H9 (cell line): Measurements from ENCODE around the gene PLS3. TPM values are rescaled to one million over a fixed set of nuclear protein-coding genes. Genes with fewer than 3 reads are reported as not detected.

Experiments used
- DNase-seq: peaks from one replicate; pipeline ENCODE4 v3.0.0-alpha.2; 2017
- H2AFZ ChIP-seq: one replicate; pipeline ENCODE4 v1.6.1; 2013; ENCODE audit warnings: mild to moderate bottlenecking, low read length, control low read depth, moderate library complexity
- H2AK5ac ChIP-seq: 2 replicates; pipeline ENCODE4 v1.6.1; 2013; ENCODE audit warnings: low read length, control low read depth, mixed read lengths; ENCODE audit not compliant: insufficient read length
- H2BK120ac ChIP-seq: one replicate; pipeline ENCODE4 v1.6.1; 2013; ENCODE audit warnings: low read depth, mild to moderate bottlenecking, low read length, control low read depth, inconsistent platforms; ENCODE audit not compliant: poor library complexity, severe bottlenecking
- H2BK12ac ChIP-seq: 2 replicates; pipeline ENCODE4 v1.6.1; 2013; ENCODE audit warnings: low read length, control low read depth, mixed read lengths, low read depth; ENCODE audit not compliant: insufficient read length
- H2BK15ac ChIP-seq: 2 replicates; pipeline ENCODE4 v1.6.1; 2013; ENCODE audit warnings: low read depth, low read length, control low read depth
- H2BK20ac ChIP-seq: one replicate; pipeline ENCODE4 v1.6.1; 2013; ENCODE audit warnings: low read depth, mild to moderate bottlenecking, low read length, control low read depth, inconsistent platforms; ENCODE audit not compliant: poor library complexity, severe bottlenecking
- H2BK5ac ChIP-seq: 2 replicates; pipeline ENCODE4 v1.6.1; 2013; ENCODE audit warnings: low read length, control low read depth, mixed read lengths; ENCODE audit not compliant: insufficient read length
- H3K14ac ChIP-seq: 2 replicates; pipeline ENCODE4 v1.6.1; 2013; ENCODE audit warnings: low read length, control low read depth; ENCODE audit not compliant: insufficient read depth
- H3K18ac ChIP-seq: 2 replicates; pipeline ENCODE4 v1.6.1; 2013; ENCODE audit warnings: low read depth, mild to moderate bottlenecking, mixed read lengths, low read length, control low read depth; ENCODE audit not compliant: insufficient read length
- H3K23ac ChIP-seq: 2 replicates; pipeline ENCODE4 v1.6.1; 2013; ENCODE audit warnings: low read length, control low read depth, mixed read lengths, low read depth; ENCODE audit not compliant: insufficient read length
- H3K23me2 ChIP-seq: 2 replicates; pipeline ENCODE4 v1.6.1; 2013; ENCODE audit warnings: low read depth, mild to moderate bottlenecking, mixed read lengths, low read length, control low read depth; ENCODE audit not compliant: insufficient read length, poor library complexity, severe bottlenecking
- H3K27ac ChIP-seq: 2 replicates; pipeline ENCODE4 v1.5.1; 2013; ENCODE audit warnings: low read length, control low read depth, mixed read lengths, low read depth; ENCODE audit not compliant: insufficient read length
- H3K27me3 ChIP-seq: 2 replicates; pipeline ENCODE4 v1.6.1; 2013; ENCODE audit warnings: low read length, control low read depth, inconsistent platforms; ENCODE audit not compliant: insufficient read depth
- H3K4ac ChIP-seq: 2 replicates; pipeline ENCODE4 v1.6.1; 2013; ENCODE audit warnings: low read depth, mild to moderate bottlenecking, control low read depth, inconsistent platforms, low read length, moderate library complexity
- H3K4me1 ChIP-seq: 2 replicates; pipeline ENCODE4 v1.6.1; 2013; ENCODE audit warnings: low read length, control low read depth, inconsistent platforms; ENCODE audit not compliant: insufficient read depth
- H3K4me2 ChIP-seq: 2 replicates; pipeline ENCODE4 v1.6.1; 2013; ENCODE audit warnings: low read length, control low read depth, mixed read lengths; ENCODE audit not compliant: insufficient read length, insufficient read depth
- H3K56ac ChIP-seq: 2 replicates; pipeline ENCODE4 v1.6.1; 2013; ENCODE audit warnings: low read depth, mild to moderate bottlenecking, mixed read lengths, low read length, control low read depth; ENCODE audit not compliant: insufficient read length
- H3K79me1 ChIP-seq: 2 replicates; pipeline ENCODE4 v1.6.1; 2013; ENCODE audit warnings: low read depth, mild to moderate bottlenecking, moderate library complexity, low read length, control low read depth, inconsistent platforms; ENCODE audit not compliant: insufficient read depth, poor library complexity, severe bottlenecking
- H3K79me2 ChIP-seq: 2 replicates; pipeline ENCODE4 v1.6.1; 2013; ENCODE audit warnings: low read length, control low read depth, inconsistent platforms; ENCODE audit not compliant: insufficient read depth
- H3K9ac ChIP-seq: 2 replicates; pipeline ENCODE4 v1.6.1; 2013; ENCODE audit warnings: low read length, control low read depth, mixed read lengths; ENCODE audit not compliant: insufficient read length; ENCODE audit errors: extremely low read depth
- H3K9me3 ChIP-seq: one replicate; pipeline ENCODE4 v1.6.1; 2013; ENCODE audit warnings: low read depth, low read length, inconsistent platforms; ENCODE audit not compliant: control insufficient read depth
- H3T11ph ChIP-seq: one replicate; pipeline ENCODE4 v1.6.1; 2013; ENCODE audit warnings: mild to moderate bottlenecking, low read length, control low read depth, inconsistent platforms
- H4K20me1 ChIP-seq: one replicate; pipeline ENCODE4 v1.6.1; 2013; ENCODE audit not compliant: control insufficient read depth, insufficient read length, insufficient read depth
- H4K5ac ChIP-seq: 2 replicates; pipeline ENCODE4 v1.6.1; 2013; ENCODE audit warnings: low read depth, mild to moderate bottlenecking, mixed read lengths, low read length, control low read depth; ENCODE audit not compliant: insufficient read length
- H4K8ac ChIP-seq: replicated peaks from 2 replicates; pipeline ENCODE4 v1.6.1; 2013; ENCODE audit warnings: low read length, control low read depth, mixed read lengths, low read depth; ENCODE audit not compliant: insufficient read length
- H4K91ac ChIP-seq: 2 replicates; pipeline ENCODE4 v1.6.1; 2013; ENCODE audit warnings: low read depth, mild to moderate bottlenecking, moderate library complexity, mixed read lengths, low read length, control low read depth; ENCODE audit not compliant: insufficient read length
- H3K27ac Mint-ChIP-seq, 3 experiments: 2 replicates in 2 of 3; 3 replicates in 1 of 3; pipeline ENCODE4 v1.8.0; 2020 to 2021; ENCODE audit warnings: mixed read lengths in 3 of 3, mild to moderate bottlenecking in 1 of 3, moderate library complexity in 1 of 3
- H3K27me3 Mint-ChIP-seq: 2 replicates; pipeline ENCODE4 v1.8.0; 2021; ENCODE audit warnings: low read depth, mild to moderate bottlenecking, moderate library complexity, mixed read lengths
- H3K36me3 Mint-ChIP-seq, 3 experiments: 2 replicates in 2 of 3; 3 replicates in 1 of 3; pipeline ENCODE4 v1.8.0; 2020 to 2021; ENCODE audit warnings: low read depth in 3 of 3, mixed read lengths in 3 of 3; ENCODE audit not compliant: insufficient read depth in 1 of 3
- H3K4me1 Mint-ChIP-seq, 2 experiments: 2 replicates each; pipeline ENCODE4 v1.8.0; 2020; ENCODE audit warnings: mixed read lengths in 2 of 2
- H3K4me3 Mint-ChIP-seq, 2 experiments: 2 replicates in 1 of 2; 3 replicates in 1 of 2; pipeline ENCODE4 v1.8.0; 2020 to 2021; ENCODE audit warnings: mild to moderate bottlenecking in 2 of 2, mixed read lengths in 2 of 2, moderate library complexity in 1 of 2
- H3K9me3 Mint-ChIP-seq, 2 experiments: 2 replicates in 1 of 2; 3 replicates in 1 of 2; pipeline ENCODE4 v1.8.0; 2020; ENCODE audit warnings: mild to moderate bottlenecking in 2 of 2, mixed read lengths in 2 of 2, moderate library complexity in 1 of 2
- CTCF ChIP-seq: fragments of 200-600 bp; sonication (generic); conservative IDR thresholded peaks from 3 replicates; pipeline ENCODE4 v1.8.0; 2021; ENCODE audit warnings: antibody characterized with exemption, mild to moderate bottlenecking
- WGBS: extraction: QIAGEN DNeasy Blood & Tissue Kit; methylation state at CpG from one replicate; pipeline ENCODE4 v1.1.7; 2013; ENCODE audit warnings: missing lambda C conversion rate, low lambda C conversion rate, mixed read lengths; ENCODE audit not compliant: insufficient read length; ENCODE audit errors: extremely low coverage; 5-methylcytosine and 5-hydroxymethylcytosine counted together
- total RNA-seq: library from RNA; stranded (reverse); gene quantifications from 2 replicates; pipeline ENCODE4 v1.2.1, GENCODE V29; 2021

Gene PLS3
- total RNA-seq, 1 experiment from 2014 or later = 315 TPM

GRCh38 chrX:115564243-115564642, 3.3 kb downstream of the PLS3 start:
- no peak overlapping the region for H2BK20ac ChIP-seq

More at GRCh38 chrX:115564243-115564642, 3.3 kb downstream of the PLS3 start:
- Histone ChIP-seq H3K79me1 (no peaks in the 10 kb centered on the region), H2BK12ac (no peak overlapping the region), H3K27me3 (no peaks in the 10 kb centered on the region), H2BK15ac (no peak overlapping the region), H4K20me1 (no peaks in the 10 kb centered on the region), H3K4me2 (no peak overlapping the region), H3K9ac (no peak overlapping the region), H3K4me1 (peaks cover 2% of the 10 kb centered on the region; the same call in 1 of the 2 replicates), H3K9me3 (no peaks in the 10 kb centered on the region), H2AK5ac (no peak overlapping the region), H3K14ac (no peak overlapping the region), H3K27ac (no peak overlapping the region), H4K8ac (no peak overlapping the region), H3K18ac (no peak overlapping the region), H4K5ac (no peak overlapping the region), H3K4ac (no peak overlapping the region), H4K91ac (no peak overlapping the region), H2BK5ac (no peak overlapping the region), H3K79me2 (peaks cover 28% of the 10 kb centered on the region; the same call in 1 of the 2 replicates), H3K23ac (no peak overlapping the region), H2AFZ (no peak overlapping the region), H3K23me2 (peaks cover 7% of the 10 kb centered on the region), H2BK120ac (no peak overlapping the region), H3K56ac (no peak overlapping the region), H3T11ph (no peak overlapping the region)
- Mint-ChIP-seq H3K36me3 (peaks cover 3 to 38% (median 31%) of the 10 kb centered on the region in 3 experiments; a peak in 6 of 7 replicates), H3K4me1 (peaks cover 40 to 43% of the 10 kb centered on the region in 2 experiments), H3K9me3 (no peaks in the 10 kb centered on the region), H3K4me3 (no peak overlapping the region), H3K27me3 (no peaks in the 10 kb centered on the region), H3K27ac (no peak overlapping the region)
- no peak for DNase-seq
- WGBS = no CpG with 5 or more reads among the region's 2 CpGs
- TF ChIP-seq CTCF = no peak
